T-cell (primary cell): Measurements from ENCODE around the gene AP1B1. TPM values are rescaled to one million over a fixed set of nuclear protein-coding genes. Genes with fewer than 3 reads are reported as not detected.

ENCODE experiments used
- ATAC-seq, 4 experiments: fragments of 200-7000 bp in 3 of 4; fragments of 150-1000 bp in 1 of 4; cut with Tn5 transposase; replicated peaks in 1 of 4; 1 replicate in 3 of 4; 2 replicates in 1 of 4; pipeline ENCODE4 v1.10.0; 2021; ENCODE audit warnings: moderate library complexity in 3 of 4, mild to moderate bottlenecking in 2 of 4, moderate number of reproducible peaks in 1 of 4
- CTCF ChIA-PET, 2 donors: fragments of 300-600 bp; sonication (Branson Sonifier 250); formaldehyde crosslinking; loops; one replicate each; lab custom pipeline; 2022; ENCODE audit warnings: antibody characterized with exemption in 2 of 2; lab: Charles Lee
- POLR2A ChIA-PET, 2 donors: fragments of 300-600 bp; sonication (Branson Sonifier 250); formaldehyde crosslinking; loops; one replicate each; lab custom pipeline; 2022; ENCODE audit warnings: antibody characterized with exemption in 2 of 2; lab: Charles Lee
- DNase-seq, 35 experiments: peaks; one replicate each; pipeline versions ENCODE4 v3.0.0 to v3.0.0-alpha.2; 2013 to 2023
- H3K27ac ChIP-seq: one replicate; pipeline ENCODE4 v1.5.1; 2013; ENCODE audit warnings: low read length
- H3K27me3 ChIP-seq, 2 experiments: replicated peaks in 1 of 2; 1 replicate in 1 of 2; 2 replicates in 1 of 2; pipeline versions ENCODE4 v1.6.1 to v1.7.0; 2013; ENCODE audit warnings: low read length in 1 of 2, mixed read lengths in 1 of 2; ENCODE audit not compliant: control insufficient read depth in 2 of 2, insufficient read depth in 2 of 2; ENCODE audit errors: extremely low read depth in 1 of 2
- H3K36me3 ChIP-seq, 2 donors: 1 replicate in 1 of 2; 2 replicates in 1 of 2; pipeline versions ENCODE4 v1.6.1 to v1.7.0; 2013; ENCODE audit warnings: low read length in 1 of 2; ENCODE audit not compliant: control insufficient read depth in 2 of 2, insufficient read depth in 1 of 2; ENCODE audit errors: extremely low read depth in 1 of 2
- H3K4me1 ChIP-seq, 2 experiments: 1 replicate in 1 of 2; 2 replicates in 1 of 2; pipeline versions ENCODE4 v1.6.1 to v1.7.0; 2013; ENCODE audit warnings: low read length in 2 of 2, mixed read lengths in 1 of 2; ENCODE audit not compliant: insufficient read depth in 2 of 2, control insufficient read depth in 1 of 2; ENCODE audit errors: extremely low read depth in 1 of 2
- H3K4me3 ChIP-seq, 2 donors: 1 replicate in 1 of 2; 2 replicates in 1 of 2; pipeline versions ENCODE4 v1.5.1 to v1.7.0; 2013; ENCODE audit warnings: mild to moderate bottlenecking in 2 of 2, low read length in 1 of 2, moderate library complexity in 1 of 2; ENCODE audit not compliant: control insufficient read depth in 1 of 2; ENCODE audit errors: extremely low read depth in 1 of 2
- H3K9me3 ChIP-seq: 2 replicates; pipeline ENCODE4 v1.7.0; 2013
- H3K27ac Mint-ChIP-seq, 2 donors: one replicate each; pipeline ENCODE4 v1.8.0; 2020 to 2021; ENCODE audit warnings: mild to moderate bottlenecking in 2 of 2, mixed read lengths in 2 of 2
- H3K27me3 Mint-ChIP-seq, 2 donors: one replicate each; pipeline ENCODE4 v1.8.0; 2021 to 2022; ENCODE audit warnings: mixed read lengths in 2 of 2
- H3K36me3 Mint-ChIP-seq: one replicate; pipeline ENCODE4 v1.8.0; 2021; ENCODE audit warnings: mixed read lengths
- H3K4me1 Mint-ChIP-seq, 3 donors: one replicate each; pipeline ENCODE4 v1.8.0; 2020 to 2022; ENCODE audit warnings: mixed read lengths in 3 of 3, mild to moderate bottlenecking in 1 of 3
- H3K4me3 Mint-ChIP-seq, 3 donors: one replicate each; pipeline ENCODE4 v1.8.0; 2020 to 2022; ENCODE audit warnings: mild to moderate bottlenecking in 3 of 3, mixed read lengths in 3 of 3, moderate library complexity in 3 of 3
- H3K9me3 Mint-ChIP-seq, 3 donors: one replicate each; pipeline ENCODE4 v1.8.0; 2020 to 2022; ENCODE audit warnings: mixed read lengths in 3 of 3
- WGBS: methylation state at CpG from one replicate; pipeline ENCODE4 v1.1.5; 2013; ENCODE audit warnings: missing lambda C conversion rate; ENCODE audit not compliant: insufficient coverage; 5-methylcytosine and 5-hydroxymethylcytosine counted together
- total RNA-seq, 35 experiments: library from RNA in 6 of 35; stranded (reverse) in 6 of 35; fragments of 120-200 nt in 1 of 35; gene quantifications; one replicate each; pipeline versions ENCODE4 v1.2.1 to v1.2.4 and lab custom pipeline; 2013 to 2026

The AP1B1 gene
- total RNA-seq, 5 donors from 2014 or later (not counting 1 experiment from before 2014, with no cell fraction given): 41.1 to 49.5 (median 47.1) TPM

- Histone ChIP-seq H3K27me3 (no peaks in the 10 kb centered on the region), H3K27ac (no peak overlapping the region), H3K4me3 (no peak overlapping the region), H3K9me3 (no peaks in the 10 kb centered on the region), H3K36me3 (peaks cover 18 to 68% of the 10 kb centered on the region in 2 donors), H3K4me1 (no peaks in the 10 kb centered on the region)
- WGBS: 98% methylated on average over 11 of the region's 12 CpGs
- H3K27me3 Mint-ChIP-seq: no peaks in the 10 kb centered on the region
- DNase-seq: no peak
- H3K9me3 Mint-ChIP-seq: no peaks in the 10 kb centered on the region
- ATAC-seq: no peak
- no peak overlapping the region for H3K27ac Mint-ChIP-seq
- H3K36me3 Mint-ChIP-seq: peaks cover 42% of the 10 kb centered on the region
- ChIA-PET CTCF (no interaction called here), POLR2A (no interaction called here)
- no peak overlapping the region for H3K4me3 Mint-ChIP-seq
- H3K4me1 Mint-ChIP-seq: no peaks in the 10 kb centered on the region
Measured at GRCh38 chr22:29334696-29335344, 53.5 kb downstream of the AP1B1 start.

- 100% methylated on average over 4 of the region's 7 CpGs for WGBS
- Mint-ChIP-seq H3K4me3 (no peak overlapping the region), H3K4me1 (no peaks in the 10 kb centered on the region), H3K27me3 (no peaks in the 10 kb centered on the region), H3K36me3 (peaks cover 36% of the 10 kb centered on the region), H3K9me3 (no peaks in the 10 kb centered on the region), H3K27ac (no peak overlapping the region)
- H3K4me1 ChIP-seq: no peaks in the 10 kb centered on the region
- no peak overlapping the region for H3K27ac ChIP-seq
- DNase-seq: no peak
- no peaks in the 10 kb centered on the region for H3K9me3 ChIP-seq
- ChIA-PET POLR2A (no interaction called here), CTCF (no interaction called here)
- no peak for ATAC-seq
- no peak overlapping the region for H3K4me3 ChIP-seq
- H3K27me3 ChIP-seq: no peaks in the 10 kb centered on the region
- peaks cover 15 to 67% of the 10 kb centered on the region in 2 donors for H3K36me3 ChIP-seq
Measured at GRCh38 chr22:29334148-29334547, 54.2 kb downstream of the AP1B1 start.

- Mint-ChIP-seq H3K27me3 (no peaks in the 10 kb centered on the region), H3K9me3 (no peaks in the 10 kb centered on the region), H3K27ac (no peak overlapping the region), H3K4me1 (no peaks in the 10 kb centered on the region), H3K4me3 (no peak overlapping the region), H3K36me3 (peaks cover 24% of the 10 kb centered on the region)
- Histone ChIP-seq H3K9me3 (no peaks in the 10 kb centered on the region), H3K27ac (no peak overlapping the region), H3K4me3 (no peak overlapping the region), H3K36me3 (peaks cover 11 to 66% of the 10 kb centered on the region in 2 donors), H3K27me3 (no peaks in the 10 kb centered on the region), H3K4me1 (no peaks in the 10 kb centered on the region)
- 97% methylated on average over 4 of the region's 8 CpGs for WGBS
- CTCF ChIA-PET: no interaction called here
- DNase-seq (no peak), ATAC-seq (no peak)
- POLR2A ChIA-PET: no interaction called here
Measured at GRCh38 chr22:29332886-29333496, 55.4 kb downstream of the AP1B1 start.

GRCh38 chr22:29331658-29332300 is 56.6 kb downstream of the AP1B1 start:
- Mint-ChIP-seq H3K4me1 (no peaks in the 10 kb centered on the region), H3K36me3 (peaks cover 21% of the 10 kb centered on the region), H3K27me3 (no peaks in the 10 kb centered on the region), H3K4me3 (no peak overlapping the region), H3K9me3 (no peaks in the 10 kb centered on the region), H3K27ac (no peak overlapping the region)
- no peak for DNase-seq
- H3K9me3 ChIP-seq: no peaks in the 10 kb centered on the region
- no peak overlapping the region for H3K4me3 ChIP-seq
- ChIA-PET POLR2A (no interaction called here), CTCF (no interaction called here)
- WGBS: 90% methylated on average over 9 of the region's 14 CpGs
- H3K27ac ChIP-seq: no peak overlapping the region
- no peak for ATAC-seq
- no peaks in the 10 kb centered on the region for H3K4me1 ChIP-seq
- peaks cover 7 to 64% of the 10 kb centered on the region in 2 donors for H3K36me3 ChIP-seq
- no peaks in the 10 kb centered on the region for H3K27me3 ChIP-seq

- Histone ChIP-seq H3K27me3 (no peaks in the 10 kb centered on the region), H3K9me3 (no peaks in the 10 kb centered on the region), H3K4me3 (no peak overlapping the region), H3K27ac (no peak overlapping the region), H3K36me3 (peaks cover 7 to 62% of the 10 kb centered on the region in 2 donors), H3K4me1 (no peaks in the 10 kb centered on the region)
- Mint-ChIP-seq H3K4me1 (no peaks in the 10 kb centered on the region), H3K27ac (no peak overlapping the region), H3K4me3 (no peak overlapping the region), H3K36me3 (peaks cover 22% of the 10 kb centered on the region), H3K9me3 (no peaks in the 10 kb centered on the region), H3K27me3 (no peaks in the 10 kb centered on the region)
- 100% methylated on average over 6 of the region's 8 CpGs for WGBS
- no peak for ATAC-seq
- no peak for DNase-seq
- ChIA-PET CTCF (no interaction called here), POLR2A (no interaction called here)
Measured at GRCh38 chr22:29331213-29331612, 57.2 kb downstream of the AP1B1 start.

- Mint-ChIP-seq H3K27ac (no peak overlapping the region), H3K4me3 (no peak overlapping the region), H3K4me1 (no peaks in the 10 kb centered on the region), H3K9me3 (no peaks in the 10 kb centered on the region), H3K36me3 (peaks cover 18% of the 10 kb centered on the region), H3K27me3 (no peaks in the 10 kb centered on the region)
- no peaks in the 10 kb centered on the region for H3K9me3 ChIP-seq
- POLR2A ChIA-PET: no interaction called here
- peaks cover 7 to 59% of the 10 kb centered on the region in 2 donors for H3K36me3 ChIP-seq
- H3K27me3 ChIP-seq: no peaks in the 10 kb centered on the region
- ATAC-seq (no peak), DNase-seq (no peak)
- H3K4me1 ChIP-seq: no peaks in the 10 kb centered on the region
- H3K27ac ChIP-seq: no peak overlapping the region
- CTCF ChIA-PET: no interaction called here
- no peak overlapping the region for H3K4me3 ChIP-seq
- WGBS: 89% methylated on average over 9 of the region's 9 CpGs
Measured at GRCh38 chr22:29330753-29331152, 57.6 kb downstream of the AP1B1 start.
